Coronary artery (tissue), 2 donors: Measurements from ENCODE around the gene GLDC.

Experiments used
- DNase-seq: peaks from one replicate; pipeline ENCODE4 v3.0.0-alpha.2; 2017; ENCODE audit warnings: low spot score
- H3K27ac ChIP-seq, 2 donors: fragments of 200-600 bp; sonication (generic); one replicate each; pipeline ENCODE4 v1.5.1; 2016 to 2019
- H3K4me3 ChIP-seq: fragments of 200-600 bp; sonication (generic); 2 replicates; pipeline ENCODE4 v1.5.1; 2016; ENCODE audit warnings: mild to moderate bottlenecking, moderate library complexity
- CTCF ChIP-seq: fragments of 200-600 bp; sonication (generic); IDR thresholded peaks from one replicate; pipeline ENCODE4 v1.5.1; 2019; ENCODE audit warnings: antibody characterized with exemption

Gene GLDC

GRCh38 chr9:6620796-6621195 is 24.7 kb downstream of the GLDC start:
- no peak for DNase-seq
- Histone ChIP-seq H3K4me3 (no peak overlapping the region), H3K27ac (no peak overlapping the region)
- TF ChIP-seq CTCF: no peak

- DNase-seq: no peak
- no peak for TF ChIP-seq CTCF
- H3K27ac ChIP-seq: no peak overlapping the region
- H3K4me3 ChIP-seq: no peak overlapping the region
These were observed 25.2 kb downstream of the GLDC start for GRCh38 chr9:6620353-6620752.

GRCh38 chr9:6619909-6620308 is 25.6 kb downstream of the GLDC start:
- no peak overlapping the region for H3K4me3 ChIP-seq
- H3K27ac ChIP-seq: no peak overlapping the region
- no peak for TF ChIP-seq CTCF
- DNase-seq: no peak

DNA sequence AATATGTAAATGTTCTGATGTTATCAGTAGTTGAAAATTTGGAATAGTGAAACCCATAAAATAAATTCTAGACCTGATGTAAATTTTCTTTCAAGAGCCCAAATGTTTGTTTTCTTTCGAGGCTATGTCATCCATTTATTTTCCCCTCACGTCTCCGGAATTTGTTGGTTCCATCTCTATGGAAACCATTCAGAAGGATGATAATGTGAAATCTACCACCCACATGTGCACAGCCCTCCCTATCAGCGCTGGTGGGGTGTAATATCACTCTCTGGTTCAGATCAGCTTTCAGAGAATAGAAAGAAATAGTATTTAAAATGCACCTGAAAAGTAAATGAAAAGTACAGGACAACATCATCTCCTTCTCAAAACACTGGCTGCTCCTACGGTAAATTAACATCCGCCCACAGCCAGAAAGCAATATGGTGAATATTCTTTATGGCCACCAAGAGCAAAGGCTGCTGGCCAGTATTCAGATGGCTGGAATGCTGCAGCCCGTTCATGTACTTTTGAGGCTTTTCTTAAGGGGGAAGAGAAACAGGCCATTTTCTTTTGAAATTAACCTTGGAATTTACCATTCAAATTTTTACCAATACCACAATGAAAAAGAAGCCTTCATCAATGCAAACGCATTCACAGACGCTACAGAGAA is 28.5 kb downstream of the GLDC start:
- Histone ChIP-seq H3K27ac (no peak overlapping the region), H3K4me3 (no peak overlapping the region)
- DNase-seq: no peak
- TF ChIP-seq CTCF: no peak

DNA sequence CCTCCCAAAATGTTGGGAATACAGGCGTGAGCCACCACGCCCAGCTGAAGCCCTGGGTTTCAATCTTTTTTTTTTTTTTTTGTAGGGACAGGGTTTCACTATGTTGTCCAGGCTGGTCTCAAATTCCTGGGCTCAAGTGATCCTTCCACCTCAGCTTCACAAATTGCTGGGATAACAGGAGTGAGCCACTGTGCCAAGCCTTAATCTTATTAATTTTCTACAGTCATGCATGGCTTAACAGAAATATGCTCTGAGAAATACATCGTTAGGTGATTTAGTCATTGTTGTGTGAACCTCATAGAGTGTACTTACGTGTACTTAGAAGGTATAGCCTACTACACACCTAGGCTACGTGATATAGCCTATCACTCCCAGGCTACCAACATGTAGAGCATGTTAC is 31.0 kb downstream of the GLDC start:
- no peak for DNase-seq
- Histone ChIP-seq H3K27ac (no peak overlapping the region), H3K4me3 (no peak overlapping the region)
- TF ChIP-seq CTCF: no peak

- no peak for DNase-seq
- H3K4me3 ChIP-seq: no peak overlapping the region
- H3K27ac ChIP-seq: no peak overlapping the region
- TF ChIP-seq CTCF: no peak
These were observed 33.7 kb downstream of the GLDC start for GRCh38 chr9:6611865-6612264.

DNA sequence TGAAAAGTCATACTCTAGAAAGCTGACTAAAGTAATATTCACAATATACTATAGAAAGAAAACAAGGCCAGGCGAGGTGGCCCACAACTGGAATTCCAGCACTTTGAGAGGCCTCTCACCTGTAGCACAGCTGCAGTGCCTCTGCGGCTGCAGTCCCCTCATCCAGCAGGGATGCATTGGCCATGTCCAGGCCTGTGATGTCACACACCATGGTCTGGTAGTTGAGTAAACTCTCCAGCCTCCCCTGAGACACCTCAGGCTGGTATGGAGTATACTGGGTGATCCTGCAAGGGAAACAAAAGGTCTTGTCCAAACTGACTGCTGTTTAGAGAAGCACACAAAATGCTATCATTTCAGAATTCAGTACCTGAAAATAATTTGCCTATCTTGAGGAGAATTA is 35.5 kb downstream of the GLDC start:
- Histone ChIP-seq H3K27ac (no peak overlapping the region), H3K4me3 (no peak overlapping the region)
- no peak for DNase-seq
- no peak for TF ChIP-seq CTCF
